IPS-11a (cell line): Measurements from ENCODE around the gene LTBR.

Source experiments
- H3K4me3 ChIP-seq: one replicate; pipeline ENCODE4 v1.5.1; 2013; ENCODE audit warnings: low read depth, low read length, control low read depth

Gene LTBR

DNA sequence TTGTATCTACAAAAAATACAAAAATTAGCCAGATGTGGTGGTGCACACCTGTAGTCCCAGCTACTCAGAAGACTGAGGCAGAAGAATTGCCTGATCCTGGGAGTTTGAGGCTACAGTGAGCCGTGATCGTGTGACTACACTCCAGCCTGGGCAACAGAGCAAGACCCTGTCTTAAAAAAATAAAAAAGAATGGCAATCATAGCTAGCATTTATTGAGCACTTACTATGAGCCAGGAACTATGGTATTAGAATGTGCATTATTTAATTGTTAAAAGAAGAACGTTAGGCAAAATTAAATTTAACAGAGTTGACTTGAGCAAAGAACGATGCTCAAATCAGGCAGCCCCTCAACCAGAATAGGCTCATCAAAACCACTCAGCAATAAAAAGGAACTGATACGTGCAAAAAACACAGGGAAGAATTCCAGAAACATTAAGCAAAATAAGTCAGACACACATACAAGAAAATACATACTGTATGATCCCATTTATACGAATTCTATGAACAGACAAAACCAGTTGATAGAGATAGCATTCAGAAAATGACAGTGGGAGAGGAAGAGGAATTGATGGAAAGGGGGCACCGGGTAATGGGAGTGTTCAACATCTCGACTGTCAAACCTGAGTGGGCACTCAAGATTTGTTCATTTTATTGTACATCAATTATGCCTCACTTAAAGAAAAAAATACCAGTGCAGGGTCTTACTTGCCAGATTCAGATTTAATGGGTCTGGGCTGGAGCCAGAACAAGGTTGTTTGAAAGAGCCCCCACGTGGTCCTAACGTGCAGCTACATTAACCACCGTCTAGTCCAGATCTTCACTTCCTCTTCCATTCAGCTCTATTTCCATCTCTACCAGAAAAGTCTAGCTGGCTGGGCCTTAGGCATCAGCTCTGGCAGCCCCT is 16.6 kb upstream of the LTBR start:
- no peak overlapping the region for H3K4me3 ChIP-seq

DNA sequence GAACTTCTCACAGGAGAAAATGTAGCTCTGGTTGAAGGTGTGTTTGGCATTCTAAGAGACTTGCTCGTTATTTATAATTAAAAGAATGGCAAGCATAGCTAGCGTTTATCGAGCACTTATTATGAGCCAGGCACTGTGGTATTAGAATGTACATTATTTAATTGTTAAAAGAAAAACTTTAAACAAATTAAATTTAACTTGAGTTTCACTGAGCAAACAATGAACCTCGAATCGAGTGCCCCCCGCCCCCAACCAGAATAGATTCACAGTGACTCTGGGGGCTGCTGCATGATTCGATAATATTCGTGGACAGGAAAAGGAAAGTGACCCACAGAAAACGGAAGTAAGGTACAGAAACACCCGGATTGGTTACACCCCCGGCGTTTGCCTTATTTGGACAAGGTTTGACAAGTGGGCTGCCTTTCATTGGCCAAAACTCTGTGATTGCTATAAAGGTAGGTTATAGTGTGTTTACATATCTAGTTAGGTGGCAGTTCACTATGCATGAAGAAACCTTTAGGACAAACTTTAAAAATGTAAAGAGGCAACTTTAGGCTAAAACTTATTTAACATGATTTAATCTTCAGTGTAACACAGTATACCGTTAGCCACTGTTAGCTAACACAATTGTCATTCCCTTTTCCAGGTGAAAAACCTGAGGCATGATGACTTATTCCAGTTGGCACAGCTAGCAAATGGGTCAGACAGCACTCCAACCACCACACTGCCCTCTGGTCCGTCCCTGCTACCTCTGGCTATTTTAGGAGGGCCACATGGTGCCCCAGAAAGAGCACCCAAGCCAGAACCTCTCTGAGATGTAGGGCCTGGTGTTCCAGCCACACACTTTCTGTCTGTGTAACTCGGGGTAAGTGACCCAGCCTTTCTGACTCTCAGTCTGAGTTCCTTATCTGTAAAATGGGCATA is 15.7 kb upstream of the LTBR start:
- no peak overlapping the region for H3K4me3 ChIP-seq

DNA sequence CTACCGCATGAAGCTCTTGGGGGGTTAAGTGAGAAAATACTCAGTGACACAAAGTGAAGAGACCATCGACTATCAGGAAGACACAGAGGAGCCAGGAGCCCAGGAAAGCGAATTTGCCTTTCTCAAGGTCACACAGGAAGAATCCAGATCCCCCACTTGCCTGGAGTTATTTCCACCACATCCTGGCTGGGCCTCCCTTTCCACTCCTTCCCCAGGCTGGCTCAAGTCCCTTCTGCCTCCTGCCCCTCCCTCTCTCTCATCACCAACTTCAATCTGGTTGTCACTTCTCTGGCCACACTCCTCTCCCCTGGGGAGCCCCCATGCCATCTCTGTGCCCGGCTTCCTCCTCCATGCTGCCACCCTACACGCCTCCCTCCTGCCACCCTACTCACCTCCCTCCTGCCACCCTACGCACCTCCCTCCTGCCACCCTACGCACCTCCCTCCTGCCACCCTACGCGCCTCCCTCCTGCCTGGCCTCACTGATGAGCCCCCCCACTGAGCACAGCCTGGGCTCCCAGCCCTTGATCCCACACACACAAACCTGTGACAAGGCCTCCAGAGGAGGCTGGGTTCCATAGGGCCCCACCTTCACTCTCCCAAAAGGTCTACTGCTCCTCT is 14.9 kb upstream of the LTBR start:
- no peak overlapping the region for H3K4me3 ChIP-seq

DNA sequence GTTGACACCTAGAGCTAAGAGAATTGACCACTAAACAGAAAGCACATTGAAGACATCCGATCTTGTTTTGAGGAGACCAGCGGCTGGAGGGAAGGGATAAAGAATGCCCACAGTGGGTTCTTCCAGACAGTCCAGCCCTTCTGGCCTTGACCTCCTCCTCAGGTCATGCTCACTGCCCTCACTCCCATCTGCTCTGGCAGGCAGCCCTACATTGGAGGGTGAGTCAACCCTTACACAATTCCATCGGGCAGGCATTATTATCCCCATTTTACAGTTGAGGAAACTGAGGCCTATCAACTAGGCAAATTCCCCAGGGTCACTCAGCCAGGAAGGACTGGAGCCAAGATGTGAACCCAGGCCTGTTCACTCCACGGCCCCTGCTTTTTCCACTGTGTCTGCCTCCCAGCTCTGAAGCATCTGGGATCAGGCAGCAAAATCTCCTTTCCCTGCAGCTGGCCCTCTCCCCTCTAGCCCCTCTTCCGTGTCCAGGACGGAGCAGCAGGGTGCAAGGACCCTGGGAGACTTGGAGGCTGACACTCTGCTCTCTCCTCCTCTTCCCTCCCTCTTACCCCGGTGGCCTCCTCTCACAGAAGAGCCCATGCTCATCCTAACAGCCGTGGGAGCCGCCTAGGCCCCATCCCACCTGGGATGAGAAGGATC is 13.9 kb upstream of the LTBR start:
- H3K4me3 ChIP-seq = no peak overlapping the region

DNA sequence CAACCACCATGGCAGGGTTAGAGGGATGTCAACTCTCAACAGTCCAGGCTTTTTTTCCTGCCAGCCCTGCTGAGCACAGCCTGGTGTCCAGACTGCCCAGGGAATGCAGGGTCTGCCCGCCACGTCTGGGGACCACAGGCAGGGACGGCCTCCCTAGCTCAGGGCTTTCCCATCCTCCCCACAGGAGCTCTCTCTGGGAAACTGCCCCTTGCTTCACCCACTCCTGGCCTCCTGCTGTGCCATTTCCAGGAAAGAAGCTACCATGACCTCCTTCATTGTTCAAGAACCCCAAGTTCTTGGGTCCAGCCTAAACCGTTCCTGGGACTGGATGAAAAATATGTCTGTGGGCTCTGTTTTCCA is 13.4 kb upstream of the LTBR start:
- H3K4me3 ChIP-seq = peak overlapping the region; percentile 10

DNA sequence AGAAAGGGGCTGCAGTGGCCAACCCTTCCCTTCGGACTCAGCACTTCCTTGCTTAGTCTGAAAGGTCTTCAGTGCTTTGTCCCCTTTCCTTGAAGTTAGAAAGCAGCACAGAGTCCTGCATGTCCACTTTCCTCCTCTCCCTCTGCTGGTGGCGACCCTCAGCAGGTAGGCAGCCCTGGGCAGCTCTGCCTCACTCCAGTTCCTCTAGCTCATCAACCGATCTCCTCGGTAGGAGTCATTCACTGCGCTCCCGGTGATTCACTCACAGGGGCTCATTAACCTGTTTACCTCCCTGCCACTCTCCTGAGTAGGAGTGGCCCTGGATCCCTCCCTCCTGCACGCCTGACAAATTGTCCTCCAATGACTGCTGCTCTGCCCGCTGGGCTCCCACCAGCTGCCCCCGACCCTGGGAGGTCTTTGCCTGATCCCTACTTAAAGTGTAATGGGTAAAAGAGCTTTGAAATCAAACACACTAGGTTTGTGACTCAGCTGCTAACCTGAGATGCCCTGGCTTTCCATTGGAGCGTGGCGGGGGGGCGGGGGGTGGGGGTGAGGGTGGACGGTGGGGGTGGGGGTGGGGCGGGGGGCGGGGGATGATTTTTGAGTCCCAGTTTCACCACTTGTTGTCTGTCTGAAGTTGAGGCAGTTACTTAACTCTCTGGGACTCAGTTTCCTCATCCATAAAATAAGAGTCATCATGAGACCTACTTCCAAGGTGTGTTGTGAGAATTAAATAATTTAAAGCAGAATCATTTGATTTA is 12.8 kb upstream of the LTBR start:
- H3K4me3 ChIP-seq = peak overlapping the region; percentile 10

DNA sequence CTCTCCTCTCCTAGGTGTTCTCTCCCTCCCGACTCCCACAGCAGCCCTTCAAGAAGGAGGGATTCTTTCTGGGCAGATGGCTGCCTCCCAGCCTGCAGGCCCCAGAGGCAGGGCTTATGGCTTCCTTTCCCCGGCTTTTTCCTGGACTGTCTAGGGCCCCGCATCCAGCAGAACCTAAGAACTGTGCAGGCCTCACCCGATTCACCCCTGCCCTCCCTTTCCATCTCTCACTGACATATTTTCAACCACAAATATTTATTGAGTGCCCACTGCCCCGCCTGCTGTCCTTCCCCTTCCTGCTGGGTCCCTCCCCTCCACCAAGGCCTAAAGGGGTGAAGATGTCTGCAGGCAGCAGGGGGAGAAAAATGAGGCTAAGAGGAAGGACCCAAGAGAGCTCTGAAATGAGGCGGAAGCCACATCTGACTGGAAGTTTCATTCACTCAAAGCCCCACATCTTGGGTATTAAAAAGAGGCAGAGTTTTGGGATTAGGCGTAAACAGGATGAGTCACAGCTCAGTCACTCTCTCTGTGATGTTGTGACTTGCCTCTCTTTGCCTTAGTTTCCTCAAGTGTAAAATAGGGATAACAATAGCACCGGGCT is 11.5 kb upstream of the LTBR start:
- peak overlapping the region; percentile 57 for H3K4me3 ChIP-seq

DNA sequence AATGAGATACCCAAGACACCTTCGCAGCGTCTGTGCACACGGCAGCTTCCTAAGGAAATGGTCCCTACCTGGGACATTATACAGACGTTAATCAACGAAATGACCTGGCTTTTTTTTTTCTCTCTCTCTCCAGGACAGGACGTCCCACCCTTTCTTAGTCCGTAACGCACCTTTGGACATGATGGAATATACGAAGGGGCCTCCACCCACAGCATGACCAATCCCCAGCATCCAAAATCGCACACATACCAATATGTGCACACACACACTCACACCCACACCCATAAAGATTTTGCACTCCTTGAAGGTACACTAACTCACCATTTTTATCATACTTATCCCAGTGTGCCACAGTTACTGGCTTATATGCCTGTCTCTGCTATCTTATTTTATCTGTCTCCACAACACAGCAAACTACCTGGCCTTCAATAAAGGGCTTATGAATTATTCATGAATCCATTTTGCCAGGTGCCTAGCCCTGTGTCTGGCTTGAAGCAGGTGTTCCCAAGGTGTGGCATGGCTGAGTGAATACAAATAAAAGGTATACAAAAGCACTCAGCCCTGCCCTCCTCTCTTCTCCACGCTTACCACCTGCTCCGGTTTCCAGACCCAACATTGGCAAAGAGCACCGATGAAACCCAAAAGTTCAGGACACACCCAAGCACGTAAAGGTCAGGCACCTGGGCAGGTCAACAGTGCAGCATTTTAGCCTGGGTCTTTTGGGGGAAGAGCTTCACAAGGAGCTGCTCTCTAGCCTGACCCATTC is 10.8 kb upstream of the LTBR start:
- peak overlapping the region; percentile 57 for H3K4me3 ChIP-seq

DNA sequence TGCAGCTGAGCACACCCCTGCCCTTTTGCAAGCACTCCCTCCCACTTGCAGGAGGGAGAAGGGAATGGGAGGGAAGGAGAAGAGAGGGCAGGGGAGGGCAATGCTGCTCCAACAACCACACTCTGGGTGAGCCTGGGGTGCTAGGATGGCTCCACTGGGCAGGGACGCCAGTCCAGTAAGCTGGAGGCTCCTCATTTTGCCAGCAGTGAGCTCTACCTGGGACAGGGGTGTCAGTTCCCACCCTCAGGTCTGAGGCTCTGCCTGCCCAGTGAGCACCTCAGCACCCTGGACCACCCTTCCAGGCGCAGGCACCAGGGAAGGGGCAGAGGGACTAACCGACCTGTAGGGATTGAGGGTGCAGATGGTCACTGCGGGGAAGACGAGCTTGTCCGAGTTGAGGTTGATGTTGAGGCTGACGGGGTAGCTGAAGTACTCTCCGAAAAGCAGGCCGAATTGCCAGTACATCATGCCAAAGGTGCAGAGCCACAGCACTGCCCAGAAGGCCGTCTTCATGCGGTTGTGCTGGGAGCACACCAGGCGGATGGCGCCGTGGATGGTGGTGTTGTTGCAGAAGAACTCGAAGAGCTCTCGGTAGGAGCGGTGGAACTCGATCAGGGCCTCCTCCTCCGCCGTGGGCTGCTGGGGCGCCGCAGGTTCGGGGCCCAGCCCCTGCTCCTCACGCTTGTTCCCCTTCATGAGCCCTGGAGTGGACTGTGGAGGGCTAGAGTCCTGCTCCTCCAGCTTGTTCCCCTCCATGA is 9.8 kb upstream of the LTBR start:
- peak overlapping the region; percentile 57 for H3K4me3 ChIP-seq

DNA sequence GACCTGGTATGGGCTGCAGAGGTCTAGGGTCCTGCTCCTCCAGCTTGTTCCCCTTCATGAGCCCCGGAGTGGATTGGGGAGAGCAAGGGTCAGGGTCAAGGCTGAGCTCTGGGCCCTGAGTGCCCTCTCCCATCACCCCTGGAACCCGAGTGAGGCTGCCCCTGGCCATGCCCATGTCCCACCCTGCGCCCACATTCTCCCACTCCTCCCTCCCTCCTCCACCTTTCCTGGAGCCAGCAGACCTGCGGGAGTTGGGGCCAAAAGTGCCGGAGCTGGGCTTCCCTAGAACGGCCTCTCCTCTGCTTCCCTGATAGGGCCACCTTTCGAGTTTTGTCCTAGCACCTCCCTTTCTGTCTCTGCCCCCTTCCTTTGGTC is 9.2 kb upstream of the LTBR start:
- peak overlapping the region; percentile 57 for H3K4me3 ChIP-seq

DNA sequence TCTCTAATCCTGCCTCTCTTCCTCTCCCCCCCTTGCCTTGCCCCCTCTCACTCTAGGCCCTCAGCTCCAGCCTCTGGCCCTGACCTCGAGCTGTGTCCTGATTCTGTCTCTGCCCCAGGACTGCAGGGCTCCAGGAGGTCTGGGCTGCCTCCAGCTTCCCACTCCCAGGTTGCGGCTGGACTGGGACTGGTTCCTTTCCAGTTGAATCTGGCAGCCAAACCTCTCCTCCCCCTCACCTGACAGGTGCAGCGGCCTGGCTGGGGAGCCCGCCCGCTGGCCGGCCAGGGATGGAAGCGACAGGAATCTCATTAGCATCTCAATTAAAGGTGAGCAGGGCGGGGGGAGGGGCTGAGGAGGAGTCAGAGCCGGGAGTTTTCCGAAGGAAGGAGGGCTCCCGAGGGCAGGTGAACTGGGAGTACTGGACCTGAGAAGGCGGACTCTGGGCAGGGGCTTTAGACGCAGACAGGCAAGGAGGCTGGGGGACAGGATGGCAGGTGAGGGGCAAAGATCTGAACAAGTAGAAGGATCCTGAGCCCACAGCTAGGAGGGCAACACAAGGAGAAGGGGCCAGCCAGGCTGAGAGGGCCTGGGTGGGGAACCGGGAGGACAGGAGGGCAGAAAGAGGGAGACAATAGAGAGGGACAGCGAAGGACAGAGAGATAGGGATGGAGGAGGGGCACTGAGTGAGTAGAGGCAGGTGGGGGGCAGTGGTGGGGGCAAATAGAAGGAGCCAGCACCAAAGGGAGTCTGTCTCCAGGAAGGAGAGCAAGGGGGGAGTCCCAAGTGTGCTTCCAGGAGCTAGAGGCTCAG is 8.5 kb upstream of the LTBR start, which contains the start of gene SCNN1A:
TSS of gene SCNN1A (minus strand) at position 295 of the 810 bp plus-strand sequence. CDS start 780 bp downstream, outside the sequence.
- H3K4me3 ChIP-seq = peak within 1 kb of the TSS; percentile 57

DNA sequence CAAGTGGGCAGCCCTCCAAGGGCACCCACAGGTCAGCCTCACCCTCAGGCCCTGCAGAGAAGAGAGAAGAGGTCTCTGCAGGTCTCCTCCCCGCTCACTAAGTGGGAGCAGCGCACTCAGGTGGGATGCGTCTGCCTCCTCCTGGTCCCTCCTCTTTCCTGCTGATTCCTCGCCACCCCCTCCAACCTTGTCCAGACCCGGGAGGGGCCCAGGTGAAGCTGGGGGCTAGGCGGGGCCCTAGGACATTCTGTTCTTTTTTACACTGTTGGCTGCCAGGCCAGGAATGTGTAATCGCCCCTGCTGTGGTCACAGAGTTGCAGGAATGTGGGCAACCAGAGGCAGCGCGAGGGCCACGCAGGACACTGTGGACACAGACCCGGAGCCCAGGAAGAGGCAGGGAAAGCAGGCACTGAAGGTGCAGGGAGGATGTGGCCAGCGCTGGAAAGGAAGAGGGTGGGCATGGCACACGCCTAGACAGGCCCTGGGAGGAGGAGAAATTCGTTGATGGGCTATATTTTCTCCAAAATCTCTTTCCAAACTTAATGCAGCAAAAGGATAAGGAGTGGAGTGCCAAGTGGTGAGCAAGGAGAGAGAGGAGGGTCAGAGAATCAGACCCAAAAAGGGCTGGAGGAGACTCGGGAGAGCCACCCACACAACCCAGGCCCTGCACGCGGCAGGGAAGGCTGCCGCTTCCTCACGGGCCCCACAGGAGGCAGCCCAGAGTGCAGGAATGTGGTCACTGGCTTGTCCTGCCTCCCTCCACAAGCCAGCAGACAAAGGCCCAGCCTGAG is 7.7 kb upstream of the LTBR start:
- H3K4me3 ChIP-seq = peak overlapping the region; percentile 35

DNA sequence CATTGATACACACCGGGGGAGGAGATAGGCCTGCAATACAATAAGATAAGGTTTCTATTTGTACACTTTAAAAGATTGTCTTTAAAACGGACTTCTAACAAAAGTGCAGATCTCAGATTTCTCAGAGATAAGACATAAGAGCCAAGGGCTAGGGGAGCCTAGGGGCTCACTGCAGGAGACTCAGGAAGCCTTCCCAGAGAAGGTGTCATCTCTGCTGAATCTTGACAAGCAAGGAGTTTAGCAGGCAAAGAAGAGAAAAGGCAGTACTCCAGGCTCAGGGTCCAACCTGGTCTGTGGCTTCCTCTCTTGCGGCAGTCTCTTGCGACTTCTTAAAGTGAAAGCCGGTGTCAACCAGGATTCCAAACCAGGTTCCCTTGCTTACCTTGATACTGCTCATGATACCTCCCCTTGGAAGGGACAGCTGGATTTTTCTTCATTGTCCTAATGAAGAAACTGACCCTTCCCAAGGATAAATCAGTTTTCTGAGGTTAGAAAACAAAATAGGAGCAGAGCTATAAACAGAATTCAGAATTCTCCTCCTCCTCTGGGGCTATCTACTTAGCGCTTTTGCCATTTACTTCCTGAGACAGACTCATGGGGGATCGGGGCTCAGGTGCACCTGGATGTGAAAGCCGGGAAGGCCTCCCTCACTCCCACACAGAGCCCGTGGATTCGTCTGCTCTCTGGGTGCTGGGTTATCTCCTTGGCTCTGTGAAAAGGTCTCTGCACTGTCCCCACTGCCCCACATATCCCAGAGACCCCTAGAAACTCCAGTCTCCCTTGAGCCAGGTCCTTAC is 6.9 kb upstream of the LTBR start:
- no peak overlapping the region for H3K4me3 ChIP-seq

DNA sequence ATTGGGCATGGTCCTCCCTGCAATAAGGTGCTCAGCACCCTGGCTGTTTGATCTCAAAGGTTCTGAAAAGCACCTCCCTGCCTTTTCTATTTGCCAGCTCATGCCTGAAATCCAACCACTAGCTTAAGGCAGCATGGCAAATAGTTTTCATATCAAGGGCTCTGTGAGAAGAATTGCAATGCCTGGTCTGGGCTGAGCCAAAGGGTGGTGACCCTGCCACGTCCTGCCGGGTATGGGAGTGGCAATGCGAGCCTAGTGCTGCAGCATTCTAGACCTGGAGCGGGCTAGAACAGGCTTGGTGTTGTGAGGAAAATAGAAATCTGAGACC is 6.3 kb upstream of the LTBR start:
- H3K4me3 ChIP-seq = no peak overlapping the region

DNA sequence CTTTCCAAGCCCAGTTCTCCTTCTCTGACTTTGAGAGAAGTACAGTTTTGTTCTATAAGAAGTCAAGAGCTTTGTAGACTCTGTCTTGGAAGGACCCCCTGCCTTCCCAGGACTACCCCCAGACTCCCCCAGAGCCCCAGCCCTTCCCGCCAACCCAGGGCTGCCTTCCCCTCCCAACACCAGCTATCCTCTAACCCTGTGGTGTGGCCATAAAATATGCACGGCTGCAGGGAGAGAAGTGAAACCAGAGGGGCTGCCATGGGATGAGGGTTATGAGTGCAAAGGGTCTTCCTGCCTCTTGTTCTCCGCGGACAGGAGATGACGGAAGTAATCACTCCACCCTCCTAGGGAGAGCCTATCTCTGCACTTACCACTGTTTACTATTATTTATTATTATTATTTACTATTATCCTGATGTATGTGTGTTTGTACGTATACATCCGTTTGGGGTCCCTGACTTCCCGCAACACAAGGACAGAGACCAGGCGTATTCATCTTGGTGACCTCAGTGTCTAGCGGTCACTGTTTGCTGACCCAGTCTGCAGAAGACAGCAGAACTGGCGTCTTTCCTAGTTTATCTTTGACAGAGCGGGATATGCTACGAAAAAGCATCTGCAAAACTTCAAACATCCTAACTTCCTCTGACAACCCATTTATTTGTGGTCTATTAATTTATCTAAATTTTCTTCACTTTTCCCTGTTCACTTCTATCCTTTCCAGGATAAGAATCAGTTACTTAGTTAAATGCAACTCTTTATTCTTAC is 5.1 kb upstream of the LTBR start:
- no peak overlapping the region for H3K4me3 ChIP-seq
